GM21526 (cell line): ENCODE results near the gene ENG.
"Not testable (repeated sequence)": the region's sequence is repeated elsewhere in the genome, so short reads cannot be mapped to it uniquely, and the experiment has no call there.

Source experiments
- ATAC-seq: cut with Tn5 transposase; IDR thresholded peaks from one replicate; pipeline ENCODE4 v1.9.1; 2021; ENCODE audit warnings: moderate library complexity; ENCODE audit not compliant: unreplicated experiment, low FRiP score

Gene ENG

GRCh38 chr9:127846443-127847177, 7.8 kb downstream of the ENG start:
- no peak for ATAC-seq

GRCh38 chr9:127845619-127846018, 8.8 kb downstream of the ENG start:
- not testable (repeated sequence) for ATAC-seq

GRCh38 chr9:127844821-127845359, 9.6 kb downstream of the ENG start:
- ATAC-seq = no peak

GRCh38 chr9:127841087-127841835, 13.2 kb downstream of the ENG start:
- no peak for ATAC-seq

GRCh38 chr9:127838375-127839078, 15.9 kb downstream of the ENG start:
- no peak for ATAC-seq

GRCh38 chr9:127837346-127837745, 17.1 kb downstream of the ENG start:
- no peak for ATAC-seq

DNA sequence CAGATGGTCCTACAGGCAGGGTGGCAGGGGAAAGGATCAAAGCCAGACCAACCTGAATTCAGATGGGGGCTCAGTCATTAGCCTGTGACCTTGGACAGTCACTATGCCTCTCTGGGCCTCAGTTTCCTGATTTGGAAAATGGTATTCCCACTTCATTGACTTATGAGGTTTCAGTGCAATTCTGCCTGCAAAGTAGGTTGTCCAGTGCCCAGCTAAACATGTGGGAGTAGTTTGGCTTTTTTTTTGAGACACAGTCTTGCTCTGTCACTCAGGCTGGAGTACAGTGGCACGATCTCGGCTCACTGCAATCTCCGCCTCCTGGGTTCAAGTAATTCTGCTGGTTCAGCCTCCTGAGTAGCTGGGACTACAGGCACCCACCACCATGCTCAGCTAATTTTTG, 17.9 kb downstream of the ENG start:
- ATAC-seq = not testable (repeated sequence)

DNA sequence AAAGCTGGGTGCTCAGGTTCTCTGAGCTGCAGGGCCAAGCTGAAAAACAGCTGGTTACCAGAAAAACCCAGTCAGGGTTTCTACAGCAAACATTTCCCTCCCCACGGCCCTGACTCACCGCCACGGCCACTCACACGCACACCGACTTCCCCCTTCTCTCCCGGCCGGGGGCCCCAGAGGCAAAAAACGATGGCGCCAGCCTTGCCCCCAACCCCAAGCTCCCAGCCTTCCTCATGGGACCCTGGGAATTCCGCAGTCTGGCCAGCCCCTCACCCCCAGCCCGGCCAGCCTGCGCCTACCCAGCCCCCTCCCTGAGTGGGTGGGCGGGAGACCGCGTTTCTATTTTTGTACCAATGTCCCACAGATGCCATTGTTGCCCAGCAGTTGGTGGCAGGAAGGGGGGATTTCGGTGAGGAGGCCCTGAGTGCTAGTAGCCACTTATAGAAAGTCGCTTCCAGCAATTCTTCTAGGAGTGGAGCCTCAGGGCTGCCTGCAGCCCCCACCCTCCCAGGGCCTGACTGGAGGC, 18.4 kb downstream of the ENG start:
- ATAC-seq = no peak

- ATAC-seq = no peak
These were observed 20.9 kb downstream of the ENG start for GRCh38 chr9:127833555-127833954.

DNA sequence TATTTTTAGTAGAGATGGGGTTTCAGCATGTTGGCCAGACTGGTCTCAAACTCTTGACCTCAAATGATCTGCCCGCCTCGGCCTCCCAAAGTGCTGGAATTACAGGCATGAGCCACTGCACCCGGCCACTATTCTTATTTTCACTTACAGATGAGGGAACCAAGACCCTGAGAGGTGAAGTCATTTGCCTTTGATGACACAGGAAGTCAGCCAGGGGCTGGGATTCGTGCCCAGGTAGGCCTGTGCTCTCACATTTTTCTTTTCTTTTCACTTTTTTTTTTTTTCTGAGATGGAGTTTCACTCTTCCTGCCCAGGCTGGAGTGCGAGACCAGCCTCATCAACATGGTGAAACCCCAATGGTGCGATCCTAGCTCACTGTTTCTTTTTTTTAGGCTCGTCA, 22.2 kb downstream of the ENG start:
- no peak for ATAC-seq

- ATAC-seq = no peak
These were observed 25.1 kb downstream of the ENG start for GRCh38 chr9:127829205-127829906.

DNA sequence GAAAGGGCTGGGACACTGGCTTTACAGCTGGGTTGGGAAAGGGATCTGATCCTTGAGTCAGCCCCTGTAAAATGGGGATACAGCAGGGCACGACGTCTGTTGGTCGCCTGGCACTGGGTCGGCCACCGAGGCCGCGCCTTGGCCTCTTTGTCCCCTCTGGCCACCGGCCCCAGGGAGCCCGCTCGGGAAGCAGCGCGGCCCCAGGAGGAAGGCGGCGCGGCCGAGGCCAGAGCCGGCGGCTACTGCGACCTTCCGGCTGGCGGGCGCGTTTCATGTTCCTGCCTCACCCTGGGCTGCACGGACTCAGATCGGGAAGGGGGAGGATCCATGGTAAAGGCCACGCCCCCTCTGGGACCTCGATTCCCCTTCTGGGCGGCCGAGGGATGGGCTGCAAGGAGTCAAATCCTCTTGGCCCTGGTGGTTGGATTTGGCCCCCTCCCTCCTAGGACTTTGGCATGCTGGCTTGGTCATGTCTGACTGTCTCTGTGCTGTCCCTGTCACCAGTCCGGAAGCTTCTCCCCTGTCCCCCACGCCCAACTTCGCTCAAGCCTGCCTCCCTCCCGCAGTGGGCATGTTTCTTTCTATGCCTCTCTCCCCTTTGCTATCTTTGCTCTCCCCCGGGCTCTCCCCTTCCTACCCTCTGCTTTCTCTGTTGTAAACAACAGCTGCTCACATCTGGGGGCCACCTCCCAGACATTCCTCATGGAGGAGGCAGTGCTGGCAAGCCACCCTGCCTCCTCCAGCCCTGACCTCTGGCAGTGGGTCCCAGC, 26.0 kb downstream of the ENG start:
- no peak for ATAC-seq

DNA sequence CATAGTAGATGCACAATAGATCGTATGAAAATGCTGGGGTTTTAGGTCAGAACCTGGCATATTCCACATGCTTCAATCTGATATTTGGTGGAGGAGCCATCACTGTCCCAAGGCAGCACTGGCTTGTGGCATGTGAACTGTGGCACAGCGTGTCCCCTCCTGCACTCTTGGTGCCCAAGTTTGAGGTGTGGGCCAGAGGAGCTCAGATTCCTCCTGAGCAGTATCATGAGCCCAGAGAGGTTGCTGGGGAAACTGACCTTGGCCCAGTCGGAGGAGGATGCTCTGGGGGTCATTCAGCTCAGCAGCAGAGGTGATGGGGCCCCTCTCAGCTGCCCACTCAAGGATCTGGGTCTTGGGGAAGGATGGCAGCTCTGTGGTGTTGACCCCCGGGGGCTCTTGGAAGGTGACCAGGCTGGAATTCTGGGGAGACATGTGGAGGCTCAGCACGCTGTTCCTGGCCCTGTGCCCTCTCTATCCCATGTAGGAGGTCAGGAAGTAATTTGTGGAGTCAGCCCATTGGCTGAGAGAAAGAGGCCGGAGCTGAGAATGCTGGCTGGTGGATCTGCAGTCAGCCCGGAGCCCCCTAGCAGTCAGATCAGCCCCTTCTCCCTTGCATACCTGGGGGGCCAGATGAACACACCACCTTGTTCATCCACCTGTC, 28.1 kb downstream of the ENG start:
- no peak for ATAC-seq

DNA sequence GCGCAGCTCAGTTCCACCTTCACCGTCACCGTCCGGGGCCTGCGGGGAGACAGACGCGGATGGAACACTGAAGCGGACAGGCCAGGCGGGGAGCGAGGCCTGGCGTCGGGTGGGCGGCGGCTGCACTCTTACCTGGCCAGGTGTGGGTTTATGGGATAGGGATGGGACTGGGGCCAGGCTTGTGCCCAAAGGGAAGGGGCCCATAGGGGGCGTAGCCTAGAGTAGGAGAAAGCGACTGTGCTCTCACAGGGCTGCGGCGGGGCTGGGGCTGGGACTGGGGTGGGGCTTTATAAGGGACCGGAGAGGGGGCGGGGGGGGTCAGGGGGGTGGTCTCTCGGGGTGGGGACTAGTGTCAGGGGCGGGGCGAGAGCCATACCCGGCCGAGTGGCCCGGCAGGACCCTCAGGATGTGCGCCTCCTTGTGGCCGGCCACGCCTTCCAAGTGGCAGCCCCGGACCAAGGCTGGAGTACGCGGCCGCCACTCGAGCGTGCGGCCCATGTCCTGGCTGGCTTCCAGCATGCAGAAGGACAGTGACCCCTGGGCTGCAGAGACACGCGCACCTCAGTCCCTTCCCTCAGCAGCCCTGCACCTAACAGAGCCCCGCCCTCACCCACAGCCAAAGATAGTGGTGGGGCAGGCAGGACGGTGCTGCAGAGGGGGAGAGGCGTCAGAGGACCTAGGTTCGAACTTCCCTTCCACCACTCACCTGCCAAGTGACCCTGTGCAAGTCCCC, 29.0 kb downstream of the ENG start:
- ATAC-seq = no peak

- no peak for ATAC-seq
These were observed 32.4 kb downstream of the ENG start for GRCh38 chr9:127822108-127822507.

GRCh38 chr9:127818574-127818973, 35.9 kb downstream of the ENG start:
- no peak for ATAC-seq

DNA sequence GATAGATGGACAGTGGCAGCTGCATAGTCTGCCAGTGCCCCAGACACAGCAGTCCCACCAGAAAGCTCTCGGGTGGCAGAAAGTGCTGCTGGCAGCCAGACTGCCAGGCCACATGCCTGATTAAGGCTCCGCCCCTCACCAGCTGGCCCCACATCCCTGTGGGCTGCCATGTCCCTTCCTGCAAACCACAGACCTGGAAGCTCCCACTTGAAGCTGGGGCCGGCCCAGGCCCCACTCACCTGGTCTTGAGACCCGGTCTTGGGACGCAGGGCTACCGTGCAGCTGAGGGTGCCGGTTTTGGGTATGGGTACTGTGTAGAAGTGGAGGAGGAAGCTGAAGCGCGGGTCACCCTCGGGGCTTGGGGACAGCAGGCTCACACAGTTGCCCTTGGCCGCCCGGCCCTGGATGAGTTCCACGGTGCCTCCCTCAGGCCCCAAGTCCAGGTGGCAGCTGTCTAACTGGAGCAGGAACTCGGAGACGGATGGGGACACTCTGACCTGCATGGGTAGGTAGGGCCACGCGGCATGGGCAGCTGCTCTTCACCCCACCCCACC, 36.5 kb downstream of the ENG start:
- no peak for ATAC-seq

GRCh38 chr9:127816728-127817127, 37.7 kb downstream of the ENG start:
- ATAC-seq = no peak
